Measurements from ENCODE around the gene DEFB121. TPM values are rescaled to one million over a fixed set of nuclear protein-coding genes. Genes with fewer than 3 reads are reported as not detected.
"Not testable (repeated sequence)": the region's sequence is repeated elsewhere in the genome, so short reads cannot be mapped to it uniquely, and the experiment has no call there.

DEFB121 gene, protein sequence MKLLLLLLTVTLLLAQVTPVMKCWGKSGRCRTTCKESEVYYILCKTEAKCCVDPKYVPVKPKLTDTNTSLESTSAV
- not detected for polyA plus RNA-seq (ENCODE audit: insufficient read length in 12 of 12)
- long read RNA-seq, donor 1: 0 reads
- long read RNA-seq, donor 2: 0 reads
- long read RNA-seq, donor 3: 0 reads
- long read RNA-seq, donor 4: 0 reads
- long read RNA-seq, donor 5: 0 reads
- long read RNA-seq, donor 6: 0 reads
- long read RNA-seq, donor 7: 0 reads
- long read RNA-seq, donor 8: 0 reads
- long read RNA-seq, donor 9: 0 reads
- long read RNA-seq, donor 10: 0 reads
- long read RNA-seq, donor 11: 0 reads

DNA sequence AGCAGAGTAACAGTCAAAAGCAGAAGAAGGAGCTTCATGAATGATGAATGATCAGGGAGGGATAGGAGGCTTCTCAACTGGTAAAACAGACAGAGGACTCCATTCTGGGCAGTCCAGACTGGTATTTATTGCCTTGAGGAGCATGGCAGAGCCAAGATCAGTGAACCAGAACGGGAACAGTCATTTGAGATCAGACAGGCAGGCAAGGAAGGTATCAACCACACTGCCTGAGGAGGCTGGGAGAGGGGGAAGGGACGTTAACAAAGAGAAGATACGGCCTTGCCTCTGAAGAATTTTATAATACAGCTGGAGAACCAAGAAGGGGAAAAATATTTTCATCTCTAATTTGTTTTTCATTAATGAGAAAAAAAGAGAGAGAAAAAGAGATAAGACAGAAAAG, at the start of gene DEFB121:
TSS of gene DEFB121 (minus strand) at position 101 of the 400 bp plus-strand sequence. CDS start at position 38, 63 bp downstream.
- DNase-seq: no peak

DNA sequence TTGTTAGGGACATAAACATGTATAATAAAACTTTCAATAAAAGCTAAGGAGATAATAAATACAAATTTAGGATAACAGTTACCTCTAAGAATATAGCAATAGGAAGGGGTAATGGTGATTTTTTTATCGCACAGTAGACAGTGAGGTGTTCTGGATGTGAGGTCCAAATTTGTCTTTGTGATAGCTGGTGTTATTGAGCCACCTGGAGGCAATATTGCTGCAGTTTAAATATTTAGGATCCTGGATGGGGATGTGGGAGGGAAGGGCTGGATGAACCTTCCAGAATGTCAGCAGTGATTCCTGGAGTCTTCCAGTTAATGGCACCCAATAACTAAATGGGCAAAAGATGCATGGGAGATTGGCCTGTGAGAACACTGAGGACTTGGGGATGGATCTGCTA, 48.3 kb upstream of the DEFB121 start:
- DNase-seq: no peak

DNA sequence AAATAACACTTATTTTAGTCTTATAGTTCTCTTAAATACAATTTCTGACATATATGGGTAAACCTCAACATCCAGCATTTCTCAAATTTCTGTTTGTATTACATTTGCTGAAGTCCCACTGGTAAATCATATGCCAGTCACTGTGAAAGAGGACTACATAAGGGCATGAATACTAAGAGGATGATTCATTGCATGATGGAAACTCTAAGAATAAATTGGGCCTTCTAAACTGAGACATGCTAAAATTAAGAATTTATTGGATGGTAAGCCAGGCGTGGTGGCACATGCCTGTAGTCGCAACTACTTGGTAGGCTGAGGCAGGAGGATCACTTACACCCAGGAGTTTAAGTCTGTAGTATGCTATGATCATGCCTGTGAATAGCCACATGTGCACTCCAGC, 46.6 kb upstream of the DEFB121 start:
- DNase-seq: no peak

DNA sequence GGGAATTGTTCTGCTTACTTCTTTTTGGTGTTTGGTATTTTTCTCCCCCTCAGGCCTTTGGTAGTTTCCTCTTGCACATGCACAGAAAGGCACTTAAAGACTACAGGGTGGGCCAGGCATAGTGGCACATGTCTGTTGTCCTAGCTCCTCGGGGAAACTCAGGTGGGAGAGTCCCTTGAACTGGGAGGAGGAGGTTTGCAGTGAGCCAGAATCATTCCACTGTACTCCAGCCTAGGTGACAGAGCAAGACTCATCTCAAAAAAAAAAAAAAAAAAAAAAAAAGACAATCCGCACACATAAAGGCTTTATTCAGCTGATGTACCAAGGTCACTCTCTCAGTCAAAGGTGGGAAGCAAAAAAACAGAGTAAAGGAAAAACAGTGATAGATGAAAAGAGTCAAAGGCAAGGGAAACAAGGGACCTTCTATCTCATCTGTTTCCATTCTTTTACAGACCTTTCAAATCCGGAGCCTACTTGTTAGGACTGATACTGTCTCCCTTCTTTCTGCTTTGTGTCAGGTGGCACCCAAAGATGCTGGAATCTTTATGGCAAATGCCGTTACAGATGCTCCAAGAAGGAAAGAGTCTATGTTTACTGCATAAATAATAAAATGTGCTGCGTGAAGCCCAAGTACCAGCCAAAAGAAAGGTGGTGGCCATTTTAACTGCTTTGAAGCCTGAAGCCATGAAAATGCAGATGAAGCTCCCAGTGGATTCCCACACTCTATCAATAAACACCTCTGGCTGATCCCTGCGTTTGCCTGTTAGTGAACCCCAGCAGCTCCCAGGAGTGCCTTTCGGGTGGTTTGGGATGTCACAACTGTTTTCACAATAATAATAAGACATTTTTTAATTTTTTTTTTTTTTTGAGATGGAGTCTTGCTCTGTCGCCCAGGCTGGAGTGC, 43.7 kb upstream of the DEFB121 start:
- DNase-seq: no peak

DNA sequence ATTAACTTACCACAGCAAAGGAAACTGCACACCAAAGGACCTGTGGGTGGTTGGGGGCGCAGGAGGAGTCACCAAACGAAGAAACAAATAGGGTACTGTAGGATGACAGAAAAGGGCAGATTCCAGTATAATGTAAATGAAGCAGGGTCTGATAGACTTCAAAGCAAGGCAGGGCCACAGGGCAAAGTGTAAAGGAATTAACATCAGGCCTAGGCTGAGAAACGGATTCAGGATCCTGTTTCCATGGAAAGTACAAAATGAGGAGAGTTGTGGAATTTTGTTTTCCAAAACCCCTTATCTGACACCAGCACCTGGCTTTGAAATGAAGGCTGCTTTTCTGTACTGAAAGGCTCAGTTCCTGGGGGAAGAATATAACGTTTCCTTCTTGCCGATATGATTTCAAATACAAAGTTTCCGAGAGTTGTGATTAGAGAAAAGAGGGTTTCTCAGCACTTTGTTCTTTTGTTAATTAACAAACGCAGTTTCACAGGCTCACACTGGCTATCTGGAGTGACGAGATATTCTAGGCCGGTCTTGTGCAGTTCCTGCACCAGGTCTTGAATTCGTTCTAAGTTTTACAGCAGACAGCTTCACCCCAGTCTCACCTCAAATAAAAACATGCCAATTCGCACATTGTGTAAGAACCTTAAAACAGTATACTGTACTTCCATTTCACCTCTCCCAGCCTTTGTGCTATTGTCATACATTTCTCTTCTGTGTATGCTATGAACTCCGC, 40.2 kb upstream of the DEFB121 start:
- DNase-seq: no peak

DNA sequence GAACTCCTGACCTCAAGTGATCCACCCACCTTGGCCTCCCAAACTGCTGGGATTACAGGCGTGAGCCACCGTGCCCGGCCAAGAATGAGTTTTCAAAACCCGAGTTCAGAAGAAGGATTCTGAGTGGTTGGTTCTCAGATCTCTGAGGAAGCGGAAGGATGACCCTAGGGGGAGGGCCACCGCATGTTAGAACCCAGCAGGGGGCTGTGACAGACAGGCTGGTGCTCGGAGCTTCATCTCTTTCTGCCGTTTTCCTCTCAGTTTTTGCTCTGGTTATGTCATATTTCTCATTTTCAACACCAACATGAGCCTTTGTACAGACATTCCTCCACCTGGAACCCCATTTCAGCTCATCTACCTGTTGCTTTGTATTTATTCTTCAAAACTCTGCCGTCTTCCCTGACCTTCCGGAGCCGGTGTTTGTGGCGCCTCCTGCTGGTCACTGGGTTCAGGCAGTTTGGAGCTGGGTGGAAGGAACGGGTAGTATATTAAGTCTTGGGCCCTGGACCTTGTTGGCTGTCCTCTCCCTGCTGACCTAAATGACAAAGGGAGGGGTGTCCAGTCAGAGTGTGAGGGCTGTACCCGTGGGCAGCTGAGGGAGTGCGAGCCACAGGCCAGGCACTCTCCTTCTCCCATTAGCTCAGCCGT, 34.1 kb upstream of the DEFB121 start, which contains the start of gene DEFB123:
TSS of gene DEFB123 (plus strand) at position 621 of the 648 bp plus-strand sequence. CDS start 67 bp downstream, outside the sequence.
- DNase-seq: no peak

DNA sequence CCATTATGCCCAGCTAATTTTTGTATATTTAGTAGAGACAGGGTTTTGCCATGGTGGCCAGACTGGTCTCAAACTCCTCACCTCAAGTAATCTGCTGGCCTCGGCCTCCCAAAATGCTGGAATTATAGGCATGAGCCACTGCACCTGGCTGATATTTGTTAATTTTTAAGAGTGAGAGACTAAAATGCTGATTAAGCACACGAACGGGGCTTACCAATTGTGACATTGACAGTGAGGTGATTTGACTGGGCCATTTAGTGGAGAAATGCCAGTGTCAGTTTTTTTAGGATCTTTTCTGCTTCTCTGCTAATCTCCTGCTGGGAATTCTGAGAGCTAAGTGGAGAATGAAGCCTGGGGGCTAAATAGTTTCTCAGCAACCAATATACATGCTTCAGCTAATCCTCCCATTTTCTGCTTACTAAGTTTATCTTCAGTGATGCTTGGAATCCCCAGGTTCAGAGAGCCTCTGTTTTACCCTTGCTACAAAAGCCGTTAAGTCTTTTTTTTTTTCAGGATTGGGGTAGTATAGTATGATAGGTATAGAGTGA, 24.6 kb upstream of the DEFB121 start:
- DNase-seq: no peak

DNA sequence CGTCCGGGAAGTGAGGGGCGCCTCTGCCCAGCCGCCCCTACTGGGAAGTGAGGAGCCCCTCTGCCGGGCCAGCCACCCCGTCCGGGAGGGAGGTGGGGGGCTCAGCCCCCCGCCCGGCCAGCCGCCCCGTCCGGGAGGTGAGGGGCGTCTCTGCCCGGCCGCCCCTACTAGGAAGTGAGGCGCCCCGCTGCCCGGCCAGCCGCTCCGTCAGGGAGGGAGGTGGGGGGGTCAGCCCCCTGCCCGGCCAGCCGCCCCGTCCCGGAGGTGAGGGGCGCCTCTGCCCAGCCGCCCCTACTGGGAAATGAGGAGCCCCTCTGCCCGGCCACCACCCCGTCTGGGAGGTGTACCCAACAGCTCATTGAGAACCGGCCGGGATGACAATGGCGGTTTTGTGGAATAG, 21.6 kb upstream of the DEFB121 start:
- DNase-seq: not testable (repeated sequence)

DNA sequence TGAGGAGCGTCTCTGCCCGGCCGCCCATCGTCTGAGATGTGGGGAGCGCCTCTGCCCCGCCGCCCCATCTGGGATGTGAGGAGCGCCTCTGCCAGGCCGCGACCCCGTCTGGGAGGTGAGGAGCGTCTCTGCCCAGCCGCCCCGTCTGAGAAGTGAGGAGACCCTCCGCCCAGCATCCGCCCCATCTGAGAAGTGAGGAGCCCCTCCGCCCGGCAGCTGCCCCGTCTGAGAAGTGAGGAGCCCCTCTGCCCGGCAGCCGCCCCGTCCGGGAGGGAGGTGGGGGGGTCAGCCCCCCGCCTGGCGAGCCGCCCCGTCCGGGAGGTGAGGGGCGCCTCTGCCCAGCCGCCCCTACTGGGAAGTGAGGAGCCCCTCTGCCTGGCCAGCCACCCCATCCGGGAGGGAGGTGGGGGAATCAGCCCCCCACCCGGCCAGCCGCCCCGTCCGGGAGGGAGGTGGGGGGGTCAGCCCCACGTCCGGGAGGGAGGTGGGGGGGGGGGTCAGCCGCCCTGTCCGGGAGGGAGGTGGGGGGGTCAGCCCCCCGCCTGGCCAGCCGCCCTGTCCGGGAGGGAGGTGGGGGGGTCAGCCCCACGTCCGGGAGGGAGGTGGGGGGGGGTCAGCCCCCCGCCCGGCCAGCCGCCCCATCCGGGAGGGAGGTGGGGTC, 21.0 kb upstream of the DEFB121 start:
- not testable (repeated sequence) for DNase-seq

DNA sequence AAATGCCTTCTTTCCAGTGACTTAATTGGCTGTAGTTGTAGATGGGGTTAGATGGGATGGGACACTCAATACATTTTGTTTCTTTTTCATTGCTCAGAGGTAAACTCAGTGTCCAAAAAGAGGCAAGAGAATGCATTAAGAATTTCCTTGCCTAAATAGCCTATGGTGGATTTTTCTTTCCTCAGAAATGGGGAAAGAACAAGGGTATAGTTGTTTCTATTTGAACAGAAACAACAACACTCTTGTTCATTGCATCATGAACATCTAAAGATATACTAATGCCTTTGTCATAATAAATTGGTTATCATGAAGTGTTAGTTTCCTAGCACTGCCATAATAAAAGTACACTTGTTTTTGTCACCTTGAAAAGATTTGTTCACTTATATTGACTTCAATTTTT, 19.8 kb upstream of the DEFB121 start:
- no peak for DNase-seq

DNA sequence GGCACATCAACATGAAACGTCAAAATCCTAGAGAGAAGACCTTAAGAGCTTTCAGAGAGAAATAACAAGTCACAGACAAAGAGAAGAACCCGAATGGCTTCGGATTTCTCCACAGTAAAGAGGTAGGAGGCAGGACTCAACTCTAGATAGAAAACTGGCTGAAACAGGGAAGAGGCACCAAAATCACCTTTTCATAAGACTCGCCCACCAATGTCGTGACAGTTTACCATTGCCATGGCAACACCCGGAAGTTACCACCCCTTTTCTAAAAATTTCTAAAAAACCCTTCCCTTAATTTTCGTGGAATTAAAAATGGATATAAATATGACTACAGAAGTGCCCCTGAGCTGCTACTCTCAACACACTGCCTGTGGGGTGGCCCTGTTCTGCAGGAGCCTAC, 12.3 kb upstream of the DEFB121 start:
- no peak for DNase-seq

DNA sequence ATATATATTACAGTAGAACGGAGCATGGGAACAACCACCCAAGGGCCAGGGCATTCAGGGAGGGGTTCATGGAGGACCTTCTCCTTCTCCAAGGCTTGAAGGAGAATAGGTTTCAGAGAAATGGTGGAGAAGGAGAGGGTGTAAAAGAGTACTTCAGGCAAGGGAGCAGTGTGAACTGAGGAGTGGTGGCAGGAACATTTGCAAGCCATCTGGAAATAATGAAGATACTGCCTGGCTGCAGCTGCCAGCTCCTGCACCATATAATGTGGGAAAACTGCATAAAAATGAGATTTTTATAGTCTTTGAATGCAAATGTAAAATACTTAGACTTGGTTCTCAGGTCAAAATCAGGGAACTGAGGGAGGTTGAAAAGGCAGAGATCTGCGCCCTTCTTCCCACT, 9.6 kb upstream of the DEFB121 start:
- no peak for DNase-seq

DNA sequence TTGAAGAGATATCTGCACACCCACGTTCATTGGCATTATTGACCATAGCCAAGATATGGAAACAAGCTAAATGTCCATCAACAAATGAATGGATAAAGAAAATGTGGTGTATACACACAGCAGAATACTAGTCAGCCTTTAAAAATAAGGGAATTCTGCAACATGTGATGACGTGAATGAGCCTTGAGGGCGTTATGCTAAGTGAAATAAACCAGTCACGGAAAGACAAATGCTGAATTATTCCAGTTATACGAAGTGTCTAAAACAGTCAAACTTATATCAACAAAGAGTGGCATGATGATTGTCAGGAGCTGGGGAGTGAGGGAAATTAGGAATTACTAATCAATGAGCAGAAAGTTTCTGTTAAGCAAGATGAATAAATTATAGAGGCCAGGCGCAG, 8.4 kb upstream of the DEFB121 start:
- DNase-seq: no peak

DNA sequence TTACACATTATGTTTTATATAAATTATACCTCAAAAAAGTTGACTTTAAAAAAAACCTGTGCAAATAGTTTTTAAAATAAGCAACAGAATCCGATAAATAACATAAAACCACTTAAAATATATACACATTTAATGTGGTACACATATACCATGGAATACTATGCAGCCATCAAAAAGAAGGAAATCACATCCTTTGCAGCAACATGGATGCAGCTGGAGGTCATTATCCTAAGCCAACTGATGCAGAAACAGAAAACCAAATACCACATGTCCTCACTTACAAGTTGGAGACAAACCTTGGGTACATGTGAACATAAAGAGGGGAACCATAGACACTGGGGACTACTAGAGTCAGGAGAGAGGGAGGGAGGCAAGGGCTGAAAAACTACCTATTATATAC, 4.0 kb upstream of the DEFB121 start:
- no peak for DNase-seq

DNA sequence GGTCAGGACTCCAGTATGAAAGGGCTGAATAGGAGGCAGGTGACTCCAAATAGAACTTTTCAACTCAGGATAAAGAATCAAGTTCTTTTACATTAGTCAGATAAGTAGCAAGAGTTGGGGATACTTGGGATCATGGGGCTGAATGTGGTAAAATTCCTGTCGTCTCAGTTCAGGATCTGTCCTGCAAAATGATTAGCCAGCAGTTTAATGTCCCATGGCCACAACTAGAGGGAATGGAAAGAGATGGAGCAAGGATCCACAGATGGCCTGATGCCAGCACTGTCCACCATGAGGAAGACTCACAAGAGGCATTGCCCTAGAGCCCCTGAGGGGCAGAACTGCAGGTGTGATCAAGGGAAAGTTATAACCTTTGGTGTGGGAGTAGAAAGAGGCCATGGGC, 2.1 kb downstream of the DEFB121 start:
- no peak for DNase-seq

DNA sequence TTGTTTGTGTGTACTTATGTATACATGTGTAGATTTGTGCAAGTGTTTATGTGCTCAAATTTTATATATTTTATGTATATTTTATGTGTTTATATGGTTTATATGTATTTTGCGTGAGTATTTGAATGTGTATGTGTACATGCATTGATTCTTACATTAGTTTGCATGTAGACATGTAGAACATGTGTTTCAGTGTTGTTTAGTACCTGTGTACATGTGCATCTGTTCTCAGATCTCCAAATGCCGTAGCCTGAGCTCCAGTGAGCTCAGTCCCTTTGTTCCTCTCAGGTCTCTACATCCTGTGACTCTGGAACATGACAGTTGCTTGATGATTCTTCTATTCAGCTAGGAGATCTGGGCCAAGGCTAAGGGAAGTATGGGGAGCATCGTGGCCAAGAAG, 11.1 kb downstream of the DEFB121 start:
- DNase-seq: no peak

DNA sequence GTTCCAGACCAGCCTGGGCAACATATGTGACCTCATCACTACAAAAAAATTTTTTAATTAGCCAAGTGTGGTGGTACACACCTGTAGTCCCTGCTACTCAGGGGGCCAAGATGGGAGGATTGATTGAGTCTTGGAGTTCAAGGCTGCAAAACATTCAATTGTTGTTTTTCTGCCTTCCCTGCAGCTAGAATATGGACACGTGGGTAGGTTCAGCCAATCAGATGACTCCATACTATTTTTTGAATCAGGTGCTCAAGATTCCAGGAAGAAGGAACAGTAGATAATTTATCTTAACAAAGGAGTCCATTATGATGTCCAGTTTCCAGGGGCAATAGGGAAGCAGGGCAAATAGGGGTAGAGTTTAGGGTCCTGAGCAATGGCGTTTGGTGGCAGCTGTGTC, 13.2 kb downstream of the DEFB121 start:
- no peak for DNase-seq

DNA sequence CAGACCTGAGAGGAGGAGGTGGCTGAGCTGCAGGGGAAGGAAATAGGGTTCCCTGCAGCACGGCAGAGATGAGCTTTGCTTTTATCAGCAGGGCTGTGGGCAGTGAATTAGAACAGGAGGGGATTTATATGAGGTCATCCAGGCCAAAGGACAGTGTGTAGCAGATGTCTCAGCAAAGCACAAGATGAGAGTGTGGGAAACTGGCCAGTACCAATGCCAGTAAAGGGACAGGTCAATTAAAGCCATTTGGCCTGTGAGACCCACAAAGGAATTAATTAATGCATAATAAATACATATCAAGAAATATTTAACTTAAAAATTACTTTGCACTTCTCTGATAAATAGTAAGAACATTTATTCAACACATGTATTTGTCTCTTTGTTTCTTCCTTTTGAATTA, 15.5 kb downstream of the DEFB121 start, which contains the start of gene DEFB119:
TSS of gene DEFB119 (minus strand) at position 101 of the 400 bp plus-strand sequence. CDS start 107 bp downstream, outside the sequence.
- DNase-seq: no peak

DNA sequence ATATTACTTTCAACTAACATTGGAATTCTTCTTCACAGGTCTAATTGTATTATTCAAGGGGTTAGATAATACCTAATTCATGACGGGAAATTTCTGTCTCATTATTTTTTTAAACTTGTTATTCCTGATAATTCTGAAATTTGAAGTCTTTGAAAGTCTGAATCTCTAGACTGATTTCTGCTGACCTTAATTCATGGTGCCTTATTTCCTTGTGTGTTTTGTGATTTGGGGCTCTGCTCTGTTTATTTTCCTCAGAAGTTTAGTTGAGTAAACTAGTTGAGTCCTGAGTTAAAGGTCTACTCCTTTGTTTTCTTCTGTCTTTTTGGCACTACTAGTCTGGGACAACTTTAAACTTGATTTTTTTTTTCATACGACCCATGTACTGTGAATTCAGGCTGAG, 31.7 kb downstream of the DEFB121 start:
- DNase-seq: no peak

DNA sequence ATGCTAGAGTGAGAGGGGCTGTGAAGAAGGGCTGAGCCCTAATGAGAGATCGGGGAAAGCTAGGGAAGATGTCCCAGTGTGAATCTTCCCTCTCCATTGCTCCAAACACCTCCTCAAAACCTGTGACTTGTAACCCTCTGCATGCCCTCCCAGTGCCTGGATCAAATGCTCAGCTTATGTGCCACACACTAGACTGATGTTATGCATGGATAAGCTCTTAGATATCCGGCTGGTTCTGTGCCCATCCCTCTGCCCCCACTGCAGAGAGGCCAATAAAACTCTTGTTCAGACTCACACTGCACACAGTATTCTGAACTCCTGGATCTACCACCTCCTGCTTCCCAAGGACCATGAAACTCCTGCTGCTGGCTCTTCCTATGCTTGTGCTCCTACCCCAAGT, 37.7 kb downstream of the DEFB121 start, which contains the start of gene DEFB118:
TSS of gene DEFB118 (plus strand) at position 301 of the 400 bp plus-strand sequence. CDS start at position 351, 50 bp downstream.
- no peak for DNase-seq

DNA sequence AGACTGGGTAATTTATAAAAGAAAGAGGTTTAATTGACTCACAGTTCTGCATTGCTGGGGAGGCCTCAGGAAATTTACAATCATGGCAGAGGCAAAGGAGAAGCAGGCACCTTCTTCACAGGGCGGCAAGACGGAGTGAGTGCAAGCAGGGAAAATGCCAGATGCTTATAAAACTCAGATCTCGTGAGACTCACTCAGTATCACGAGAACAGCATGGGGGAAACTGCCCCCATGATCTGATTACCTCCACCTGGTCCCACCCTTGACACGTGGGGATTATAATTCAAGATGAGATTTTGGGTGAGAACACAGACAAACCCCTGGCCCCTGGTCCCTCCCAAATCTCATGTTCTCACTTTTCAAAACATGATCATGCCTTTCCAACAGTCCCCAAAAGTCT, 41.7 kb downstream of the DEFB121 start:
- not testable (repeated sequence) for DNase-seq
